K562 (cell line): Measurements from ENCODE around the gene MLLT1. TPM values are rescaled to one million over a fixed set of nuclear protein-coding genes. Genes with fewer than 3 reads are reported as not detected.

Experiments used
- ATAC-seq: fragments of 200-7000 bp; cut with Tn5 transposase; 3 replicates; pipeline ENCODE4 v1.9.1; 2020; ENCODE audit warnings: moderate library complexity
- BruUV-seq: library from RNA; stranded (reverse); fragments of 400-500 nt; replicated peaks from 2 replicates; lab custom pipeline; 2021; lab: Mats Ljungman, UMichigan
- CTCF ChIA-PET: fragments of 300-600 bp; formaldehyde crosslinking; extraction: SDS; loops from one replicate; lab custom pipeline; 2021; ENCODE audit warnings: low intra/inter-chr PET ratio; lab: Yijun Ruan, JAX
- POLR2A ChIA-PET: fragments of 300-600, 350-650 bp; sonication (Branson Sonifier 250); formaldehyde crosslinking; extraction: SDS; loops from one replicate; lab custom pipeline; 2021; ENCODE audit warnings: antibody characterized with exemption, inconsistent platforms; lab: Yijun Ruan, JAX
- DNase-seq, 4 experiments: peaks; one replicate each; pipeline versions ENCODE4 v3.0.0 to v3.0.0-alpha.2; 2011 to 2018; ENCODE audit warnings: low spot score in 3 of 4, mixed read lengths in 3 of 4; ENCODE audit errors: extremely low read depth in 1 of 4
- FAIRE-seq: peaks from 2 replicates; lab custom pipeline; 2011; peaks lifted over from hg19 to GRCh38; lab: Jason Lieb, UNC
- H2AFZ ChIP-seq: 2 replicates; pipeline ENCODE4 v1.6.0; 2011; ENCODE audit warnings: low read depth, low read length, control low read depth, inconsistent platforms
- H3K27ac ChIP-seq: fragments of 200-600 bp; 3 replicates; pipeline ENCODE4 v1.8.0; 2011; ENCODE audit warnings: low read depth, mild to moderate bottlenecking, control low read depth, inconsistent platforms, low read length, moderate library complexity, mixed read lengths; ENCODE audit errors: extremely low read depth
- H3K27me3 ChIP-seq, 2 experiments: fragments of 300-600 bp in 1 of 2; 2 replicates in 1 of 2; 3 replicates in 1 of 2; pipeline versions ENCODE4 v1.6.0 to v1.8.0; 2011; ENCODE audit warnings: inconsistent platforms in 2 of 2, low read length in 2 of 2, mild to moderate bottlenecking in 1 of 2, mixed read lengths in 1 of 2, moderate library complexity in 1 of 2; ENCODE audit not compliant: control insufficient read depth in 2 of 2, insufficient read depth in 2 of 2
- H3K36me3 ChIP-seq: fragments of 300-600 bp; 3 replicates; pipeline ENCODE4 v1.8.0; 2011; ENCODE audit warnings: mild to moderate bottlenecking, low read length, inconsistent platforms; ENCODE audit not compliant: control insufficient read depth, insufficient read depth
- H3K4me1 ChIP-seq, 2 experiments: fragments of 200-600 bp in 1 of 2; replicated peaks in 1 of 2; 2 replicates in 1 of 2; 3 replicates in 1 of 2; pipeline versions ENCODE4 v1.5.1 to v1.8.0; 2011; ENCODE audit warnings: inconsistent platforms in 2 of 2, low read length in 2 of 2, mild to moderate bottlenecking in 1 of 2, mixed read lengths in 1 of 2, moderate library complexity in 1 of 2; ENCODE audit not compliant: control insufficient read depth in 2 of 2, insufficient read depth in 2 of 2
- H3K4me2 ChIP-seq: 2 replicates; pipeline ENCODE4 v1.6.1; 2011; ENCODE audit warnings: low read length, control low read depth, inconsistent platforms, mixed read lengths; ENCODE audit not compliant: insufficient read depth
- H3K4me3 ChIP-seq: fragments of 200-600 bp; sonication (generic), shearing (Covaris generic); 2 replicates; pipeline ENCODE4 v1.5.1; 2016; ENCODE audit warnings: control low read depth, inconsistent platforms
- H3K79me2 ChIP-seq: fragments of 200-600 bp; 3 replicates; pipeline ENCODE4 v1.8.0; 2011; ENCODE audit warnings: low read length, inconsistent platforms; ENCODE audit not compliant: control insufficient read depth, insufficient read depth
- H3K9ac ChIP-seq, 2 experiments: 2 replicates each; pipeline versions ENCODE4 v1.6.0 to v1.6.1; 2011; ENCODE audit warnings: low read depth in 2 of 2, low read length in 2 of 2, control low read depth in 1 of 2, inconsistent platforms in 1 of 2, mild to moderate bottlenecking in 1 of 2, mixed read lengths in 1 of 2; ENCODE audit not compliant: insufficient read depth in 1 of 2
- H3K9me1 ChIP-seq: one replicate; pipeline ENCODE4 v1.6.0; 2011; ENCODE audit warnings: inconsistent platforms, mild to moderate bottlenecking, low read length, moderate library complexity; ENCODE audit not compliant: control insufficient read depth, insufficient read depth
- H3K9me3 ChIP-seq: replicated peaks from 2 replicates; pipeline ENCODE4 v1.5.1; 2011; ENCODE audit warnings: low read depth, low read length, inconsistent platforms; ENCODE audit not compliant: control insufficient read depth, insufficient read depth
- H4K20me1 ChIP-seq: replicated peaks from 2 replicates; pipeline ENCODE4 v1.6.1; 2011; ENCODE audit warnings: low read length, inconsistent platforms, mixed read lengths; ENCODE audit not compliant: control insufficient read depth, insufficient read depth
- ARHGAP35 ChIP-seq: fragments of 450-650 bp; IDR thresholded peaks from 2 replicates; pipeline ENCODE4 v1.6.1; 2018; ENCODE audit not compliant: partially characterized antibody
- EGR1 ChIP-seq: fragments of 450-650 bp; conservative IDR thresholded peaks from 2 replicates; pipeline ENCODE4 v1.6.1; 2017; ENCODE audit warnings: mild to moderate bottlenecking
- HNRNPL ChIP-seq: fragments of 200-400 bp; formaldehyde crosslinking; IDR thresholded peaks from 2 replicates; pipeline ENCODE4 v1.6.1; 2017; ENCODE audit warnings: low read depth, mild to moderate bottlenecking, low read length
- JUN ChIP-seq, 2 experiments: sonication (generic) in 1 of 2; formaldehyde crosslinking in 1 of 2; IDR thresholded peaks; 2 replicates each; pipeline versions ENCODE4 v1.6.1 to v1.8.0; 2012 to 2022; ENCODE audit warnings: borderline replicate concordance in 2 of 2, mild to moderate bottlenecking in 2 of 2, improper control_type of control experiment in 1 of 2, low read depth in 1 of 2, low read length in 1 of 2, missing genetic modification reagents in 1 of 2
- NFIC ChIP-seq: fragments of 450-650 bp; IDR thresholded peaks from 2 replicates; pipeline ENCODE4 v1.6.1; 2017; ENCODE audit warnings: mild to moderate bottlenecking, inconsistent platforms
- ZBTB1 ChIP-seq: sonication (generic); formaldehyde crosslinking; IDR thresholded peaks from 2 replicates; pipeline ENCODE4 v1.8.1; 2023; ENCODE audit warnings: missing genetic modification reagents, low read depth, mild to moderate bottlenecking, borderline replicate concordance
- ZBTB7A ChIP-seq: IDR thresholded peaks from 2 replicates; pipeline ENCODE4 v1.6.1; 2011; ENCODE audit warnings: low read depth, mild to moderate bottlenecking, low read length, moderate library complexity, borderline replicate concordance; ENCODE audit not compliant: control insufficient read depth
- ZNF766 ChIP-seq: fragments of 200-800 bp; sonication (Bioruptor generic); conservative IDR thresholded peaks from 2 replicates; pipeline ENCODE4 v1.6.1; 2016; ENCODE audit warnings: missing genetic modification characterization, missing compliant biosample characterization
- WGBS: fragments of 100-300 bp; shearing (Covaris generic); methylation state at CpG from one replicate; pipeline ENCODE4 v1.1.6; 2016; ENCODE audit warnings: low coverage, mixed read lengths; ENCODE audit not compliant: insufficient coverage; ENCODE audit errors: missing lambda C conversion rate; 5-methylcytosine and 5-hydroxymethylcytosine counted together
- in situ Hi-C: fragments of 300-500 bp; cut with MboI; formaldehyde crosslinking; loops from 4 replicates; pipeline ENCODE4 v1.15.0; 2018; ENCODE audit warnings: inconsistent platforms, mixed read lengths
- intact Hi-C: fragments of 100-400 bp; cut with micrococcal nuclease; formaldehyde crosslinking; loops from 2 replicates; pipeline ENCODE4 v1.14.2; 2022
- polyA plus RNA-seq, 8 experiments: library from polyadenylated mRNA; depleted of rRNA in 4 of 8; stranded (reverse) in 5 of 8; unstranded in 3 of 8; fragments of >200 nt; fragmentation: Nextera tagmentation in 2 of 8; fragmentation: Illumina TruSeq in 1 of 8; extraction: Ambion mirVana in 2 of 8; extraction: Trizol in 1 of 8; gene quantifications; 2 replicates each; pipeline versions ENCODE4 v1.2.1 to v1.2.3, GENCODE V29; 2011 to 2014; ENCODE audit warnings: inconsistent platforms in 1 of 8, missing spikeins in 1 of 8
- total RNA-seq, 7 experiments: library from RNA; depleted of rRNA in 6 of 7; stranded (reverse); fragments of >200 nt in 6 of 7; fragmentation: Illumina TruSeq in 2 of 7; extraction: Trizol in 2 of 7; gene quantifications; 2 replicates each; pipeline versions ENCODE4 v1.2.1 to v1.2.3, GENCODE V29; 2011 to 2021; ENCODE audit warnings: low replicate concordance in 1 of 7
- TF ChIP-seq, protein P1 (sequence below): fragments of 250-450 bp; sonication (Bioruptor Pico); IDR thresholded peaks from 2 replicates; pipeline ENCODE4 v1.4.0; 2020; ENCODE audit warnings: mild to moderate bottlenecking, moderate library complexity
- TF ChIP-seq, protein P2 (sequence below): sonication (generic); formaldehyde crosslinking; IDR thresholded peaks from 2 replicates; pipeline ENCODE4 v1.9.0; 2022; ENCODE audit warnings: mild to moderate bottlenecking, missing genetic modification reagents
- TF ChIP-seq, protein P3 (sequence below): sonication (generic); formaldehyde crosslinking; IDR thresholded peaks from 2 replicates; pipeline ENCODE4 v1.8.0; 2022; ENCODE audit warnings: mild to moderate bottlenecking, missing genetic modification reagents, borderline replicate concordance

Gene MLLT1
- total and polyA plus RNA-seq, 9 of the 15 experiments (the other 6 are each of a cell fraction or from before 2014, with no cell fraction given): 0.23 to 63.5 (median 15.4) TPM

DNA sequence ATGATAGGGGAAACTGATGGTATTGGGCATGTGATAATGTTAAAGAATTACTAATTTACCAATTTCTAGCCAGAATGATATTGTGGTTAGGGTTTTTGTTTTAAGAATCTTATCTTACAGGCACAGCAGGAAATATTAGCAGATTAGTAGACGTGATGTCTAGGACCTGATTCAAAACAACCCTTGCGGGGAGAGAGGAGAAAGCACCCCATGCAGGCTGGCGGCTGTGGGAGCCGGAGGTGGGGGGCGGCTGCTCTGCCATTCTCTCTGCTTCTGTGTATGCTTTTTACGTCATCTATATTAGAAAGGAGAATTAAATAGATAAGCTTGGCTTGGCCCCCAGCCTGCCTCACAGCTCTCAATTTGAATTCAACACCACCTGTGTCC lies 41.5 kb downstream of the MLLT1 start:
- H3K36me3 ChIP-seq: peaks cover 9% of the 10 kb centered on the region; the same call in 2 of the 3 replicates
- ChIA-PET CTCF (no interaction called here), POLR2A (interaction anchor here (0.7 kb wide), 1 partner anchor 478 kb away, joined by 3 read pairs; no protein-coding TSS in a partner anchor)
- peak overlapping the region in 1 of 2 experiments; percentile 75; a peak in 2 of 4 replicates for H3K9ac ChIP-seq
- FAIRE-seq: no peak
- in situ Hi-C loops (no loop called here), intact Hi-C loops (no loop called here)
- 12% methylated on average over 6 of the region's 6 CpGs for WGBS
- peaks cover 27 to 73% of the 10 kb centered on the region in 2 experiments for H3K4me1 ChIP-seq
- DNase-seq: peak; percentile 47 to 69 (median 58)
- peak; percentile 65 for ATAC-seq
- H4K20me1 ChIP-seq: peaks cover 49% of the 10 kb centered on the region
- H2AFZ ChIP-seq: no peak overlapping the region
- H3K9me1 ChIP-seq: peaks cover 27% of the 10 kb centered on the region
- H3K4me3 ChIP-seq: no peak overlapping the region
- H3K4me2 ChIP-seq: no peak overlapping the region
- H3K27me3 ChIP-seq: no peaks in the 10 kb centered on the region
- no peaks in the 10 kb centered on the region for H3K9me3 ChIP-seq
- peak overlapping the region; percentile 7; the same call in 1 of the 3 replicates for H3K27ac ChIP-seq
- H3K79me2 ChIP-seq: peaks cover 92% of the 10 kb centered on the region
- no TSS peak for BruUV-seq
- TF ChIP-seq JUN (IDR thresholded peaks at IDR 0.05; ENCODE audit: borderline replicate concordance, low read depth, low read length) (no peak), JUN (CRISPR knock-in tag; IDR thresholded peaks at IDR 0.05; ENCODE audit: borderline replicate concordance) (no peak), NFIC (no peak), ZBTB7A (no peak), ARHGAP35 (no peak), ZBTB1 (CRISPR knock-in tag) (no peak), EGR1 (no peak), HNRNPL (no peak), ZNF766 (CRISPR knock-in tag) (no peak)
- TF ChIP-seq, protein P1, sequence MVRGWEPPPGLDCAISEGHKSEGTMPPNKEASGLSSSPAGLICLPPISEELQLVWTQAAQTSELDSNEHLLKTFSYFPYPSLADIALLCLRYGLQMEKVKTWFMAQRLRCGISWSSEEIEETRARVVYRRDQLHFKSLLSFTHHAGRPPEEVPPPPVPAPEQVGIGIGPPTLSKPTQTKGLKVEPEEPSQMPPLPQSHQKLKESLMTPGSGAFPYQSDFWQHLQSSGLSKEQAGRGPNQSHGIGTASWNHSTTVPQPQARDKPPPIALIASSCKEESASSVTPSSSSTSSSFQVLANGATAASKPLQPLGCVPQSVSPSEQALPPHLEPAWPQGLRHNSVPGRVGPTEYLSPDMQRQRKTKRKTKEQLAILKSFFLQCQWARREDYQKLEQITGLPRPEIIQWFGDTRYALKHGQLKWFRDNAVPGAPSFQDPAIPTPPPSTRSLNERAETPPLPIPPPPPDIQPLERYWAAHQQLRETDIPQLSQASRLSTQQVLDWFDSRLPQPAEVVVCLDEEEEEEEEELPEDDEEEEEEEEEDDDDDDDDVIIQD (CRISPR knock-in tag): no peak
- TF ChIP-seq, protein P2, sequence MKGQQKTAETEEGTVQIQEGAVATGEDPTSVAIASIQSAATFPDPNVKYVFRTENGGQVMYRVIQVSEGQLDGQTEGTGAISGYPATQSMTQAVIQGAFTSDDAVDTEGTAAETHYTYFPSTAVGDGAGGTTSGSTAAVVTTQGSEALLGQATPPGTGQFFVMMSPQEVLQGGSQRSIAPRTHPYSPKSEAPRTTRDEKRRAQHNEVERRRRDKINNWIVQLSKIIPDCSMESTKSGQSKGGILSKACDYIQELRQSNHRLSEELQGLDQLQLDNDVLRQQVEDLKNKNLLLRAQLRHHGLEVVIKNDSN (CRISPR knock-in tag): no peak
- TF ChIP-seq, protein P3, sequence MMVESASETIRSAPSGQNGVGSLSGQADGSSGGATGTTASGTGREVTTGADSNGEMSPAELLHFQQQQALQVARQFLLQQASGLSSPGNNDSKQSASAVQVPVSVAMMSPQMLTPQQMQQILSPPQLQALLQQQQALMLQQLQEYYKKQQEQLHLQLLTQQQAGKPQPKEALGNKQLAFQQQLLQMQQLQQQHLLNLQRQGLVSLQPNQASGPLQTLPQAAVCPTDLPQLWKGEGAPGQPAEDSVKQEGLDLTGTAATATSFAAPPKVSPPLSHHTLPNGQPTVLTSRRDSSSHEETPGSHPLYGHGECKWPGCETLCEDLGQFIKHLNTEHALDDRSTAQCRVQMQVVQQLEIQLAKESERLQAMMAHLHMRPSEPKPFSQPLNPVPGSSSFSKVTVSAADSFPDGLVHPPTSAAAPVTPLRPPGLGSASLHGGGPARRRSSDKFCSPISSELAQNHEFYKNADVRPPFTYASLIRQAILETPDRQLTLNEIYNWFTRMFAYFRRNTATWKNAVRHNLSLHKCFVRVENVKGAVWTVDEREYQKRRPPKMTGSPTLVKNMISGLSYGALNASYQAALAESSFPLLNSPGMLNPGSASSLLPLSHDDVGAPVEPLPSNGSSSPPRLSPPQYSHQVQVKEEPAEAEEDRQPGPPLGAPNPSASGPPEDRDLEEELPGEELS (CRISPR knock-in tag): no peak
